HFF-Myc (cell line): ENCODE results near the gene MRPS17.

Experiments
- DNase-seq: peaks from one replicate; pipeline ENCODE4 v3.0.0-alpha.2; 2011; ENCODE audit warnings: low read depth; ENCODE audit errors: extremely low read depth
- H3K4me3 ChIP-seq: replicated peaks from 2 replicates; pipeline ENCODE4 v1.5.1; 2011; ENCODE audit warnings: low read depth, mild to moderate bottlenecking, control low read depth, low read length
- CTCF ChIP-seq: IDR thresholded peaks from 2 replicates; pipeline ENCODE4 v1.5.1; 2012; ENCODE audit warnings: mild to moderate bottlenecking, low read depth, low read length, control low read depth; ENCODE audit errors: missing control alignments

Gene MRPS17

GRCh38 chr7:55951637-55952351, at the start of gene MRPS17:
TSS of gene MRPS17 (plus strand) at chr7:55951877. CDS start at chr7:55953196, 1,319 bp downstream.
- DNase-seq: peak; percentile 74
- peak within 1 kb of the TSS; percentile 84 for H3K4me3 ChIP-seq
- TF ChIP-seq CTCF: no peak

- TF ChIP-seq CTCF: no peak
- no peak overlapping the region for H3K4me3 ChIP-seq
- DNase-seq: no peak
Observed at GRCh38 chr7:55903985-55904759, 47.5 kb upstream of the MRPS17 start.

GRCh38 chr7:55912748-55913158, 38.9 kb upstream of the MRPS17 start:
- TF ChIP-seq CTCF: no peak
- no peak for DNase-seq
- no peak overlapping the region for H3K4me3 ChIP-seq

- TF ChIP-seq CTCF: no peak
- no peak overlapping the region for H3K4me3 ChIP-seq
- DNase-seq: no peak
Observed at GRCh38 chr7:55917771-55918170, 33.9 kb upstream of the MRPS17 start.

- H3K4me3 ChIP-seq: no peak overlapping the region
- no peak for DNase-seq
Observed at GRCh38 chr7:55928006-55928767, 23.5 kb upstream of the MRPS17 start.

More at GRCh38 chr7:55928006-55928767, 23.5 kb upstream of the MRPS17 start:
- no peak for TF ChIP-seq CTCF
